Memory B cell (primary cell): ENCODE measurements around the gene COL19A1.
"Not testable (repeated sequence)": the region's sequence is repeated elsewhere in the genome, so short reads cannot be mapped to it uniquely, and the experiment has no call there.

Experiments
- ATAC-seq: fragments of 150-1000 bp; cut with Tn5 transposase; 2 replicates; pipeline ENCODE4 v1.10.0; 2021; ENCODE audit warnings: low read depth, mild to moderate bottlenecking, moderate library complexity
- DNase-seq, 2 donors: peaks; one replicate each; pipeline ENCODE4 v3.0.0; 2022; ENCODE audit warnings: low spot score in 2 of 2
- H3K27ac Mint-ChIP-seq: one replicate; pipeline ENCODE4 v1.8.0; 2022; ENCODE audit warnings: mild to moderate bottlenecking, moderate library complexity, mixed read lengths
- H3K27me3 Mint-ChIP-seq: one replicate; pipeline ENCODE4 v1.8.0; 2022; ENCODE audit warnings: mixed read lengths
- H3K36me3 Mint-ChIP-seq: one replicate; pipeline ENCODE4 v1.8.0; 2022; ENCODE audit warnings: mild to moderate bottlenecking, mixed read lengths
- H3K4me1 Mint-ChIP-seq: one replicate; pipeline ENCODE4 v1.8.0; 2022; ENCODE audit warnings: mixed read lengths
- H3K4me3 Mint-ChIP-seq: one replicate; pipeline ENCODE4 v1.8.0; 2022; ENCODE audit warnings: mild to moderate bottlenecking, moderate library complexity, mixed read lengths
- H3K9me3 Mint-ChIP-seq: one replicate; pipeline ENCODE4 v1.8.0; 2022; ENCODE audit warnings: mixed read lengths

Gene COL19A1

DNA sequence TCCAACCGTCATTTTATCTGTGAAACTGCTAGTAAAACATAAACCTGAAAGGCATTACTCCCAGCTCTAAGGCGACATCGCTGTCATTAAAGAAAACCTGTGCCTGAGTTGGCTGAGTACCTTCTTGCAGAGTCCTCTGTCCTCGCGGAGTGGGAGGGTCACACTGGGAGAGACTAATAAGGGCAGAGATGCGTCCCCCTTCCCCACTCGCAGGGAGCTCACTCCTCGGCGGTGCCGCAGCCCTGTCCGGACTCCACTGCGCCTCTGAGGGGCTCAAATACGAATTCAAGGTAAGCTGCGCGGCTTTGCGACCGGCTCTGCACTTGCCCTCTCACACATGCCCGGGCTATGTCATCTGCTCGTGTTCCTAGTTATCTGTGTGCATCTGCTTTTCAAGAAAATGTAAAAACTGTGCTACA, at the start of gene COL19A1:
COL19A1 (plus strand) TSS at position 206 of the 419 bp plus-strand sequence. CDS start 13,012 bp downstream, outside the sequence.
- H3K36me3 Mint-ChIP-seq = peaks cover 16% of the 10 kb centered on the region
- no peaks in the 10 kb centered on the region for H3K27me3 Mint-ChIP-seq
- DNase-seq (peak; percentile 51 to 54), ATAC-seq (peak; percentile 46)
- peak within 1 kb of the TSS; percentile 96 for H3K4me3 Mint-ChIP-seq
- peaks cover 55% of the 10 kb centered on the region for H3K4me1 Mint-ChIP-seq
- H3K9me3 Mint-ChIP-seq = no peaks in the 10 kb centered on the region
- peak within 1 kb of the TSS; percentile 96 for H3K27ac Mint-ChIP-seq

- H3K27ac Mint-ChIP-seq = peak overlapping the region; percentile 98
- peak overlapping the region; percentile 61 for H3K4me3 Mint-ChIP-seq
- H3K27me3 Mint-ChIP-seq = no peaks in the 10 kb centered on the region
- ATAC-seq (peak; percentile 57), DNase-seq (no peak)
- peaks cover 43% of the 10 kb centered on the region for H3K4me1 Mint-ChIP-seq
- peaks cover 3% of the 10 kb centered on the region for H3K36me3 Mint-ChIP-seq
- H3K9me3 Mint-ChIP-seq = no peaks in the 10 kb centered on the region
Observed at GRCh38 chr6:69816569-69816968, 49.8 kb upstream of the COL19A1 start.

GRCh38 chr6:69817358-69817757, 49.0 kb upstream of the COL19A1 start:
- ATAC-seq = no peak
- no peak overlapping the region for H3K4me3 Mint-ChIP-seq
- H3K4me1 Mint-ChIP-seq = peaks cover 37% of the 10 kb centered on the region
- no peaks in the 10 kb centered on the region for H3K27me3 Mint-ChIP-seq
- H3K36me3 Mint-ChIP-seq = peaks cover 3% of the 10 kb centered on the region
- no peak overlapping the region for H3K27ac Mint-ChIP-seq
- H3K9me3 Mint-ChIP-seq = no peaks in the 10 kb centered on the region
- no peak for DNase-seq

DNA sequence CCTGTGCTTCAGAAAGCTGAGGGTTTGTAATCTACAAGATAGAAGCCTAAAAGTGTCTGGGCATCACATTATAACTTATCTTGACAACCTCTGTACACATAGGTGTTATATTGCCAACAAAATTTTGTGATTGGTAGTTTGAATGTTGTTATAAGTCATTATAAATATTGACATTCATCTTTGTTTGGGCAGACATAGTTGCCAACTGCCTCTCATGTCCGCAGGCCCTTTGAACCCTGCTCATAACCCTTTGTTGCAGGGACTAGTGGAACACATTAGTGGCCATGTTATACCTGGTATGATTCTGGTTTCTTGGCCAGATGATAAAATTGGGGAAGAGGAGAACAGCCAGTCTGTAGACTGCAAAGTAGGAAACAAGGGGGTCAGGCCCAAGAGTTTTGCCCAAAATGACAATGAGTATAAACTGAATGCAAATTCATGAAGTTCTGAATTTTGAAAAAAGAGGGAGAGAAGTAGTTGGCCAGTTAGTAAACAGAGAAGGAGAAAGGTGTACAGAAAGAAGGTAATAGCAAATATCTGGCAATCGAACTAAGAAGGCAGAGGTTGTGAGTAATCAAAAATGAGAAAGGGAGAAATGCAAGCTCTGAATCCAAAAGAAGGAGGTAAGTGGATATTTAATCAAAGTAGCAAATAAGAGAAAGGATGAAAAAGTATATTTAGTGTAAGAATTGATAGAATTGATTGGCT, 48.0 kb upstream of the COL19A1 start:
- peaks cover 3% of the 10 kb centered on the region for H3K36me3 Mint-ChIP-seq
- H3K27ac Mint-ChIP-seq = no peak overlapping the region
- no peaks in the 10 kb centered on the region for H3K9me3 Mint-ChIP-seq
- DNase-seq (no peak), ATAC-seq (no peak)
- peaks cover 28% of the 10 kb centered on the region for H3K4me1 Mint-ChIP-seq
- no peak overlapping the region for H3K4me3 Mint-ChIP-seq
- no peaks in the 10 kb centered on the region for H3K27me3 Mint-ChIP-seq

DNA sequence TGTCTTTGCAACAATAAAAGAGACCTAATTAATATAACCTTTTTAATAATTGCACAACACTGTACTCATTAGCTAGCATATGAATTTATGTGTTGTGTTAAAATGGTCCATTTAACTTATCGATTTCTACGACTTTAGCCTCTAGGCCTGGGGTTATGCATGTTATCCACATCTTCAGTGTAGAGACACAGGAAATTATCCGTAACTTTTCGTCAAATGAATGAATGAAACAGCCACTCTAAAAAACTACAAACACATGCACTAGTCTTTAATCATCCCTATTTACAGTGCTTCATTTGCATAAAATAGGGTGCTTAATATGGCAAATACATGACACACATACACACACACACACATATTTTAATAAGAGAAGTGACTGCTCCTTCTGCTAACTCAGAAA, 47.2 kb upstream of the COL19A1 start:
- Mint-ChIP-seq H3K4me3 (no peak overlapping the region), H3K4me1 (peaks cover 23% of the 10 kb centered on the region), H3K9me3 (no peaks in the 10 kb centered on the region), H3K27ac (no peak overlapping the region), H3K36me3 (peaks cover 3% of the 10 kb centered on the region), H3K27me3 (no peaks in the 10 kb centered on the region)
- DNase-seq (no peak), ATAC-seq (no peak)

GRCh38 chr6:69820018-69820417, 46.3 kb upstream of the COL19A1 start:
- Mint-ChIP-seq H3K27me3 (no peaks in the 10 kb centered on the region), H3K36me3 (peaks cover 3% of the 10 kb centered on the region), H3K4me1 (peaks cover 19% of the 10 kb centered on the region), H3K4me3 (no peak overlapping the region), H3K27ac (no peak overlapping the region), H3K9me3 (no peaks in the 10 kb centered on the region)
- DNase-seq (no peak), ATAC-seq (no peak)

- Mint-ChIP-seq H3K4me3 (no peak overlapping the region), H3K9me3 (no peaks in the 10 kb centered on the region)
- DNase-seq = no peak
Observed at GRCh38 chr6:69820438-69820837, 45.9 kb upstream of the COL19A1 start.

DNA sequence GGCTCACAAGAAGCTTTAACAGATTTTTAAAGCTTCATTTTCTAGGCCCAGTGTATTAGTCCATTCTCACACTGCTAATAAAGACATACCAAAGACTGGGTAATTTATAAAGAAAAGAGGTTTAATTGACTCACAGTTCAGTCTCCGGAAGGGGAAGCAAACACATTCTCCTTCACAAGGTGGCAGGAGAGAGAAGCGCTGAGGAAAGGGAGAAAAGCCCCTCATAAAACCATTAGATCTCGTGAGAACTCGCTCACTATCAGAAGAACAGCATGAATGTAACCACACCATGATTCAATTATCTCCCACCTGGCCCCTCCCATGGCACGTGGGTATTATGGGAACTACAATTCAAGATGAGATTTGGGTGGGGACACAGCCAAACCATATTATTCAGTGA, 42.0 kb upstream of the COL19A1 start:
- not testable (repeated sequence) for ATAC-seq, H3K9me3 Mint-ChIP-seq, H3K36me3 Mint-ChIP-seq, H3K4me3 Mint-ChIP-seq, H3K4me1 Mint-ChIP-seq, DNase-seq, H3K27me3 Mint-ChIP-seq, H3K27ac Mint-ChIP-seq

More at GRCh38 chr6:69820438-69820837, 45.9 kb upstream of the COL19A1 start:
- Mint-ChIP-seq H3K27me3 (no peaks in the 10 kb centered on the region), H3K36me3 (peaks cover 3% of the 10 kb centered on the region), H3K4me1 (peaks cover 14% of the 10 kb centered on the region), H3K27ac (no peak overlapping the region)
- no peak for ATAC-seq

- H3K36me3 Mint-ChIP-seq = peaks cover 4% of the 10 kb centered on the region
- no peak for DNase-seq
- no peaks in the 10 kb centered on the region for H3K9me3 Mint-ChIP-seq
- ATAC-seq = no peak
- no peaks in the 10 kb centered on the region for H3K27me3 Mint-ChIP-seq
- H3K27ac Mint-ChIP-seq = no peak overlapping the region
- H3K4me3 Mint-ChIP-seq = no peak overlapping the region
- H3K4me1 Mint-ChIP-seq = peaks cover 2% of the 10 kb centered on the region
Observed at GRCh38 chr6:69825904-69826303, 40.5 kb upstream of the COL19A1 start.

- Mint-ChIP-seq H3K4me1 (peaks cover 2% of the 10 kb centered on the region), H3K36me3 (peaks cover 4% of the 10 kb centered on the region), H3K27me3 (no peaks in the 10 kb centered on the region), H3K9me3 (no peaks in the 10 kb centered on the region), H3K27ac (no peak overlapping the region), H3K4me3 (no peak overlapping the region)
- DNase-seq = no peak
- no peak for ATAC-seq
Observed at GRCh38 chr6:69827276-69827893, 39.0 kb upstream of the COL19A1 start.

GRCh38 chr6:69832558-69832957, 33.8 kb upstream of the COL19A1 start:
- no peaks in the 10 kb centered on the region for H3K27me3 Mint-ChIP-seq
- no peaks in the 10 kb centered on the region for H3K9me3 Mint-ChIP-seq
- no peak overlapping the region for H3K4me3 Mint-ChIP-seq
- H3K4me1 Mint-ChIP-seq = peaks cover 12% of the 10 kb centered on the region
- ATAC-seq (no peak), DNase-seq (no peak)
- peaks cover 2% of the 10 kb centered on the region for H3K36me3 Mint-ChIP-seq
- no peak overlapping the region for H3K27ac Mint-ChIP-seq

DNA sequence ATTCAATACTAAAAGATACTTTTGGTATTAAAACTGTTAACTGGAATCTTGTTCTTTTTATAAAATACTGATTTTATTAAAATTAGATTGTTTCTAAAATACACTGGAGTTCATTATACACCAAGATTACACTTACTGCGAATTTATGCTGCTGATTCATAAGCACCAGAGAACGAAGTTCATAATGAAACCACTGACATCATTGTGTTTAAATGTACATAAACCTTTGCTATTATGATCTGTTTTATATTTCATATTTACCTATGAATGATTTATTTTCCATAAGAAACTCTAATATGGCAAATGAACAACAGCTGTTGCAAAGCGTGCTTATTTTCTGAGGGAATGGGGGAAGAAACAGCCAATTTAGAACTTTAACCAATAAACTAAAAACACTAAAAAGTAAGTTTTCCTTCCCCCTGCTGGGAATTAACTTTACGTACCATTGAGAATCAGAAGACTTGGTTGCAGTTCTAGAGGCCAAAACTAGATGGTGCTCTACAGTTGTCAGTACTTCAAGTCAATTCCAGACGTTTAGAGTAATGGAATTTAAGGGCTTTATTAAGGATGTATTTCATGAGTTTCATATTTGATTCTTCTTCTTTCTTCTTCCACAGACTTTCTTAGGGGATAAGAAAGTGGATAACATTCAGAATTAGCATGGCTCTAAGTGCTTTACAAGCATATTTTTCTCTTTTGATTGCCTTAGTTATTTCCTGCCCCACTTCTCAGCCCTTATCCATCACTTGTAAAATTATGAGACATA, 30.8 kb upstream of the COL19A1 start:
- H3K4me3 Mint-ChIP-seq = peak overlapping the region; percentile 38

GRCh38 chr6:69841862-69842261, 24.5 kb upstream of the COL19A1 start:
- H3K4me1 Mint-ChIP-seq = peaks cover 24% of the 10 kb centered on the region

More for the DNA sequence above, 30.8 kb upstream of the COL19A1 start:
- peak; percentile 79 for ATAC-seq
- no peaks in the 10 kb centered on the region for H3K9me3 Mint-ChIP-seq
- peak overlapping the region; percentile 71 for H3K27ac Mint-ChIP-seq
- H3K27me3 Mint-ChIP-seq = no peaks in the 10 kb centered on the region
- H3K4me1 Mint-ChIP-seq = peaks cover 15% of the 10 kb centered on the region
- H3K36me3 Mint-ChIP-seq = no peaks in the 10 kb centered on the region
- peak in 1 of 2 donors; percentile 44 for DNase-seq

DNA sequence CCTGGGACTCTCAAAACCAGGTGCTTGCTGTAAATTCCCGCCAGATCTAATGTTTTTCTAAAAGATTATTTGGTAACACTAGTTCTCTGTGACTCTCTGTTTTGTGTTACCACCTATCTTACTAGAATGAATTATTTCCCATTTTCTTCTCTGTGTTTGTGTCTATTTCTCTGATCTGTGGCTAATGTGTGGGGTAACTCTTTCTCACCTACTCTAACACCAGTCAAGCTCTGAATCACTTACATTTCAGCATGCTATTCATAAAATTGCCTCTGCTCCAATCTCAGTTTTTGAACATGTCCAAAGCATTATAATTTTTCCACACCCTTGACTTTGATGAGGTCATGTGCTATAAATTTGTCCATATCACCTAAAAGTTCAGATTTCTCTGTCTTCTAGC, 23.2 kb upstream of the COL19A1 start:
- H3K4me1 Mint-ChIP-seq = peaks cover 18% of the 10 kb centered on the region
- H3K9me3 Mint-ChIP-seq = peaks cover 1% of the 10 kb centered on the region
- no peak overlapping the region for H3K4me3 Mint-ChIP-seq
- ATAC-seq = no peak
- no peak for DNase-seq
- peak overlapping the region; percentile 20 for H3K27ac Mint-ChIP-seq
- H3K36me3 Mint-ChIP-seq = no peaks in the 10 kb centered on the region
- H3K27me3 Mint-ChIP-seq = no peaks in the 10 kb centered on the region

More at GRCh38 chr6:69841862-69842261, 24.5 kb upstream of the COL19A1 start:
- H3K36me3 Mint-ChIP-seq = no peaks in the 10 kb centered on the region
- H3K9me3 Mint-ChIP-seq = peaks cover 1% of the 10 kb centered on the region
- H3K27me3 Mint-ChIP-seq = no peaks in the 10 kb centered on the region
- no peak for DNase-seq
- H3K27ac Mint-ChIP-seq = no peak overlapping the region
- H3K4me3 Mint-ChIP-seq = no peak overlapping the region
- ATAC-seq = peak; percentile 52
